HG03558 (cell line): ENCODE data around the gene ID1.
"Not testable (repeated sequence)": the region's sequence is repeated elsewhere in the genome, so short reads cannot be mapped to it uniquely, and the experiment has no call there.

Experiments used
- ATAC-seq: cut with Tn5 transposase; IDR thresholded peaks from one replicate; pipeline ENCODE4 v1.9.1; 2021; ENCODE audit warnings: moderate number of reproducible peaks; ENCODE audit not compliant: unreplicated experiment; ENCODE audit errors: extremely low read depth

Gene ID1

DNA sequence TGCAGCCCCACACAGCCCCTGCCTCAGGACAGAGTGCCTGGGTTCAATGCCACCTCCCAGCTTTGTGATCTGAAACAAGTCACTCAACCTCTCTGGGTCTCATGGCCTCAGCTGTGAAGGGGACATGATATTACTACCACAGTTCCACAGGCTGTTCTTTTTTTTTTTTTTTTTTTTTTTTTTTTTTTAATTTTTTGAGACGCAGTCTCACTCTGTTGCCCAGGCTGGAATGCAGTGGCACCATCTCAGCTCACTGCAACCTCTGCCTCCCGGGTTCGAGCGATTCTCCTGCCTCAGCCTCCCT lies 8.7 kb upstream of the ID1 start:
- not testable (repeated sequence) for ATAC-seq

DNA sequence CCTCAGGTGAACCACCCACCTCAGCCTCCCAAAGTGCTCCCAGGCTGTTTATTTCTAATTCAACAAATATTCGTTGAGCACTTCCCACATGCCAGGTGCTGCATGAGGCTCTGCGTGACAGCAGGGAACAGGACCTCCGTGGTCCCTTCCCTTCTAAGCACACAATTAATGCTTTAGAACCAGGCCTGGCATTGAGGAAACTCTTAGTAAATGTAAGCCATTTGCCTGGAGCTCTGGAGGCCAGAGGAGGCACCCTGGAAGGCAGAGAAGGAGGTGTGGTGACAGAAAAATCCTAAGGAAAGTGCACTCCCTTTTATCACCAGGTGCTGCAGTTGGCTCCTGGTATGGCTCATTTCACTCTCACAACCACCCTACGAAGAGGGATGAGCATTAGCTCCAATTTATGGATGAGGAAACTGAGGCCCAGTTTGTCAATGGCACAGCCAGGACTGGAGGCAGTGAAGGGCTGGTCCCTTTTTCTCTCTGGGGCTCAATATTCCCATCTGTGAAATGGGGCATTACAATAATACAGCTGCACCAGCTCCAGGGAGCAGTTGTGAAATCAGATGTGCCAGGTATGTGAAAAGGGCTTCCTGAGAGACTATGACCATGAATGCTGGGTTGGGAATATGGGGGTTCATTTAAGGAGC lies 8.1 kb upstream of the ID1 start:
- ATAC-seq = no peak

DNA sequence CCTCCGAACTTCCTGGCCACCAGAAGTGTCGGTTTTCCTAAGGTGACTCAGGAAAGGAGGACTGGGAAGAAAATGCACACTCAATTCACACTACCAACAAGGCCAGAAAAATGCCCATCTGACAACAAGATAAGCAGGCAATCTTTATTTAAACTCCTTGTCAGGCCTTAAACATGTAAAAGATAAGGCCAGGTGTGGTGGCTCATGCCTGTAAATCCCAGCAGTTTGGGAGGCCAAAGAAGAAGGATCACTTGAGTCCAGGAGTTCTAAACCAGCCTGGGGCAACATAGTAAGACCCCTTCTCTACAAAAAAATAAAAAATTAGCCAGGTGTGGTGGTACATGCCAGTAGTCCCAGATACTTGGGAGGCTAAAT lies 7.6 kb upstream of the ID1 start:
- ATAC-seq = no peak

DNA sequence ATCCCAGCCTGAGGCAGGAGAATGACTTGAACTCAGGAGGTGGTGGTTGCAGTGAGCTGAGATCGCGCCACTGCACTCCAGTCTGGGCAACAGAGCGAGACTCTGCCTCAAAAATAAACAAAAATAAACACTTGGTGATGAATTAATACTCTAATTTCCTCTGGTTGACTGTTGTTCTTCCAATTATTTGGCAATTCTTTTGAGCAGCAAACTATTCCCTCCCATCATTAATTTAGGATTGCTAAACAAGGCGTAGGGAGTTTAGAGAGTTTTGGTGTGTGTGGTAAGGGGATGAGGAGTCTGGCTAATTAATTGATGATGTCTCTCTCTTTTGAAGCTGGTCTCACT lies 2.7 kb upstream of the ID1 start:
- ATAC-seq = no peak

DNA sequence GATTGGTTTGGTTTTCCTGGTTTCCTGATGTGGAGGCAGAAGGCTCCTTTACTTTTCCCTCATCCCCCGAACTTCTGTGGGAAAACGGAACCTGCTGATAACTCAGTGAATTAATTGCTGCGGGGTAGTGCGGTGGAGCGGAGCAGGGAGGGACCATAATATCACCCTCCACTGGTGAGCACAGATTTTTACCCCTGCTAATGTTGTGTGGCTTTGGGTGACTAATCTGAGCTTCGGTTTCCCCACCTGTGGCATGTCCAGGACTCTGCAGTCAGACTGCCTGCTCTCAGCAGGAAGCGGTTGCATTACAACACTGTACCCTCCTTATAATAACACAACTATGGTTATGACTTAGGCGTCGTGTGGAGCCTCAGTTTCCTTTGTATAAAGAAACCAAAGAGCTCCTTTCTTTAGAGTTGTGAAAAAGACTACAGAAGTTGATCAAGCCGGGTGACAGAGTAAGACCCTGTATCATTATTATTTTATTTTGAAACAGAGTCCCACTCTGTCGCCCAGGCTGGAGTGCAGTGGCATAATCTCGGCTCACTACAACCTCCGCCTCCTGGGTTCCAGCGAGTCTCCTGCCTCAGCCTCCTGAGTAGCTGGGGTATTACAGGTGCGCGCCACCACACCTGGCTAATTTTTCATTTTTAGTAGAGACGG lies 2.2 kb upstream of the ID1 start:
- ATAC-seq = peak; percentile 71

DNA sequence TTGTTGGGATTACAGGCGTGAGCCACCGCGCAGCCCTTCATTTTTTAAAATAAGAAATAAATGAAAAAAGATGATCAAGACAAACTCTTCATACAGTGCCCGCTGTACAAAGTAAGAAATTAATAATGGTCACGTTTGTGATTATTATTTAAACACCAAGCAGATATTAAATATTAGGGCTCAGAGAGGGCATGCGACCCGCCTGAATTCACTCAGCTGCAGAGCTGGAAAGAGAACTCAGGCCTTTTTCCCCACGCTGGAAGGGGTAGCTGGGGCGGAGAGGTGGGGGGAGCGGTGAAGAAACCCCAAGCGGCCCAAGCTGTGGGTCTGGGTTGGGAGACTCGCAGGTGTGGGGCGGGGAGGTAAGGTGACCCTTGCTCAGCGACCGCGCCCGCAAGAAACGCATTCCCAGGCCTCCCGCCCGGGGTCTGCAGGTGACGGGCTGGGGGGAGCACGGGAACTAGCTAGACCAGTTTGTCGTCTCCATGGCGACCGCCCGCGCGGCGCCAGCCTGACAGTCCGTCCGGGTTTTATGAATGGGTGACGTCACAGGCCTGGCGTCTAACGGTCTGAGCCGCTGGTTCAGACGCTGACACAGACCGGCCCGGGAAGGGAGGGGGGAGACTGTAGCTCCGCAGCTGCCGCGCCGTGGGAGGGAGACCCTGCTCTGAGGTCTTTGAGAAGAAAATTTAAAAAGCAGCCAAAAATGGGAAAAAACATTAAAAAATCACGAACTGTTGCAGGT lies 1.1 kb upstream of the ID1 start:
- ATAC-seq = no peak

GRCh38 chr20:31604567-31605030 lies 490 bp upstream of the ID1 start:
- no peak for ATAC-seq

DNA sequence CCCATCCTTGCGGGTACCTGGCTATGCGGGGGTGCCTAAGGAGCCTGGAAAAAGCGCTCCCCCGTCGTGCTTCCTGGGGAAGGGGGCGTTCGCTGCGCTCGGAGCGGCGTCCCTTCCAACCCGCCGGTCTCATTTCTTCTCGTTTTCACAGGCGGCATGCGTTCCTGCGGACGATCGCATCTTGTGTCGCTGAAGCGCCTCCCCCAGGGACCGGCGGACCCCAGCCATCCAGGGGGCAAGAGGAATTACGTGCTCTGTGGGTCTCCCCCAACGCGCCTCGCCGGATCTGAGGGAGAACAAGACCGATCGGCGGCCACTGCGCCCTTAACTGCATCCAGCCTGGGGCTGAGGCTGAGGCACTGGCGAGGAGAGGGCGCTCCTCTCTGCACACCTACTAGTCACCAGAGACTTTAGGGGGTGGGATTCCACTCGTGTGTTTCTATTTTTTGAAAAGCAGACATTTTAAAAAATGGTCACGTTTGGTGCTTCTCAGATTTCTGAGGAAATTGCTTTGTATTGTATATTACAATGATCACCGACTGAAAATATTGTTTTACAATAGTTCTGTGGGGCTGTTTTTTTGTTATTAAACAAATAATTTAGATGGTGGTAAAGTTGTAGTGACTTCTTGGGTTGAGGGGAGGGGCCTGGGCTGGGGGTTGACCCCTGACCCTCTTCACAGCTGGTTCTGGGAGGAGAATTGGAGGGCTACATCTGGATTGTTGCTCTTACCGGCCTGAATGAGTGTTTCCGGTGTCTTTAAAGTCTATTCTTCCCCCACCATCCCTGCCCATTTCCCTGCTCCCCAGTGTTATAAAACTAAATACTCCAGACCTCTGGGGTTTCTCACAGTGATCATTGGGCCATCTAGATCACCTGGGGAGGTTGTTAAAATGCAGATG lies 1.1 kb downstream of the ID1 start:
- no peak for ATAC-seq

GRCh38 chr20:31606804-31607639 lies 1.9 kb downstream of the ID1 start:
- no peak for ATAC-seq

DNA sequence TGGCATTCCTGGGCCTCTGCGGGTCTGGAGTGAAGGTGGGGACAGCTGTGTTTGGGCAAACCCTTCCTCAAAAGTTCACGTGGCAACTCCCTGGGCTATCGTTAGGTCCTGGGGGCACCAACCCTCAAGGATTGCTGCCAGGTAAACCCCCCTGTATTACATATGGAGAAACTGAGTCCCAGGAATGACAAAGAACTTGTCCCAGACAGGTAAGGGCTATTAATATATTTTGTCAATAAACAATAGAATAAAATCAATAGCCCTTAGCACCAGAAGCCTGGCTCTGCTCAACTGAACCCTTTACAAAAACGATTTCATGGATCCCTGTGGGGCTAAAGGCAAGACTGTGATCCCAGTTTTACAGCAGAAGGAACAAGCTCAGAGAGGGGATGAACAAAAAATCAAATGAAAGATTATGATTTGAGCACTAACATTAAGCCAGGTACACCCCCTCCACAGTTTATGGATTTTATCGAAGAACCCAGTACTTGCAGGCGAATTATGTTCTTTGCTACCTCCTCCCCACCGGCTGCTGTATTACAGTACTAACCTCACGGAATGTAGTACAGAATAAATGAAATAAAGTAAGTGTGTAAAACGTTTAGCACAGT lies 2.7 kb downstream of the ID1 start:
- ATAC-seq = no peak

DNA sequence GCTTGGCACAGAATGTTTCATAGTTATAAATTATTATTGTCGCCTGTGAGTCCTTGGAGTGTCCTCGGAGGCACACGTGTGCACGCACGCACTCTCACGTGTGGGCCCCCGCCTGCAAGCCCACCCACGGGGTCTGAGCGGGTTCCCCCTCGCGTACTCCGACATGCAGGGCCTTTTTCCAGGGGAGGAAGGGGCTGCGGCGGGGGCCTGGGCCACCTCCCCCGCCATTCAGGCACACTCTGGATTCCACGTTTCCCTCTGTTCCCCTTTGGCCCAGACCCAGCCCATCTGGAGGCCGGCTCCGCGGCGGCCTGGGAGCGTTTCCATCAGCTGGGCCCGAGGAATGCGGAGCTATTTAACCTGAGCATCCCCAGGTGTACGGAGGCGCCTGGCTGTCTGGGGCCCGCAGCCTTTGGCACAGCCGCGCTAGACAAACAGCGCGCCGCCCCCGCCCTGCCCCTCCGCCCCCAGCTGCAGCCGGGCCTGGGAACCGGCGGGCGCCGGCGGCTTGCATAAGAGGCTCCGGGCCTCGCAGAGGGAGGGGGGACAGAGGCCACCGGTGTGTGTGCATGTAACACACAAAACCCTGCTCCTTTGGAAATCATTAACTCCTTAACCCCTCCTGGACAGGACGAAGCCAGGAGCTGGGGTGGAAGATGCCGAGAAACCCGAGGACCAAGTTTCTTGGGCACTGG lies 3.3 kb downstream of the ID1 start:
- ATAC-seq = no peak

GRCh38 chr20:31612271-31612640 lies 7.2 kb downstream of the ID1 start:
- ATAC-seq = not testable (repeated sequence)

GRCh38 chr20:31615416-31615815 lies 10.3 kb downstream of the ID1 start:
- no peak for ATAC-seq

DNA sequence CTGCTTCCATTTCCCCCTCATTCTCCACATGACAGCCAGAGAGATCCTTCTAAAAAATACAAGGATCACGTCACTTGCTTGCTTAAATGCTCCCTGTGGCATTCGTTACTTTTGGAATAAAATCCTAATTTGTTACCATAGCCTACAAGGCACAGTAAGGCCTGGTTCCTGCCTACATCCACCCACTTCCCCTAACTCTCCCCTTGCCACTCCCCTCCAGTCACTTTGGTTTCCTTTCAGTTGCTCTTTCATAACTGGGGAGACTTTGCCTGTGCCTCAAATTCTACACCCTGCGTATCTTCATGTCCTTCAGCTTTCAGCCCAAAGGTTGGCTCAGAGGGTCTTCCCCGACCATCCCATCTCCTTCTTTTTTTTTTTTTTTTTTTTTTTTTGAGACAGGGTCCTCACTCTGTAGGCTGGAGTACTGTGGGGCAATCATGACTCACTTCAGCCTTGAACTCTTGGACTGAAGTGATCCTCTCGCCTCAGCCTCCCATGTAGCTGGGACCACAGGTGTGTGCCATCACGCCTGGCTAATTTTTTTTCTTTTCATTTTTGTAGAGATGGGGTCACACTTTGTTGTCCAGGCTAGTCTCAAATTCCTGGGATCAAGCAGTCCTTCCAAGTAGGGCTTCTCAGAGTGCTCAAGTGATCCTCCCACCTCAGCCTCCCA lies 12.5 kb downstream of the ID1 start:
- no peak for ATAC-seq

DNA sequence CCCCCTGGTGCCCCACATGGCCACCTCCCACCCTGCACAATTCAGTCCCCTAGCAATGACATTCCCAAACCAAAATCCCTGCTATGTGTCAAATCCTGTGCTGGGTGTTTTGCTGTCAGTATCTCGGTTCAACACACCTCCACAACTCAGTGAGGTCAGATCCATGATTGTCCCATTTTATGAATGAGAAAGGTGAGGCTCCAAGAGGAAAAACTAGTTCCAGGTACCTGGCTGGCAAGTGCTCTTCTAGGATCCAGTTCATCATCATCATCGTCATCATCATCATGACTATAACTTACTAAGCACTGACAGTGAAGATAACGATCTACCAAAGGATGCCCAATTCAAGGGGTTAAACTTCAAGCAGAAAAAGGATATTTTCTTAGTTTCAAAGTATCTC lies 15.2 kb downstream of the ID1 start:
- no peak for ATAC-seq

DNA sequence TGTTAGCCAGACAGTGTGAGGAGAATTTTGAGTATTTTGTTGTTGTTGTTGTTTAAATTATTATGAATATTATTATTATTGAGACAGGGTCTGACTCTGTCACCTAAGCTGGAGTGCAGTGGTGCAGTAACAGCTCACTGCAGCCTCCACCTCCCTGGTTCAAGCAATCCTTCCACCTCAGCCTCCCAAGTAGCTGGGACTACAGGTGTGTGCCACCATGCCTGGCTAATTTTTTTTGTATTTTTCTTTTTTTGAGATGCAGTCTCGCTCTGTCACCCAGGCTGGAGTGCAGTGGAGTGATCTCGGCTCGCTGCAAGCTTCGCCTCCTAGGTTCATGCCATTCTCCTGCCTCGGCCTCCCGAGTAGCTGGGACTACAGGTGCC lies 18.0 kb downstream of the ID1 start:
- not testable (repeated sequence) for ATAC-seq

GRCh38 chr20:31626534-31626933 lies 21.4 kb downstream of the ID1 start:
- not testable (repeated sequence) for ATAC-seq

GRCh38 chr20:31628057-31628456 lies 23.0 kb downstream of the ID1 start:
- ATAC-seq = not testable (repeated sequence)
